ENCODE data around the gene FAM72B. TPM values are rescaled to one million over a fixed set of nuclear protein-coding genes. Genes with fewer than 3 reads are reported as not detected.
"Not testable (repeated sequence)": the region's sequence is repeated elsewhere in the genome, so short reads cannot be mapped to it uniquely, and the experiment has no call there.

FAM72B gene
- total RNA-seq, 4 donors from 2014 or later: 0.19 to 0.63 TPM; not detected in 2

DNA sequence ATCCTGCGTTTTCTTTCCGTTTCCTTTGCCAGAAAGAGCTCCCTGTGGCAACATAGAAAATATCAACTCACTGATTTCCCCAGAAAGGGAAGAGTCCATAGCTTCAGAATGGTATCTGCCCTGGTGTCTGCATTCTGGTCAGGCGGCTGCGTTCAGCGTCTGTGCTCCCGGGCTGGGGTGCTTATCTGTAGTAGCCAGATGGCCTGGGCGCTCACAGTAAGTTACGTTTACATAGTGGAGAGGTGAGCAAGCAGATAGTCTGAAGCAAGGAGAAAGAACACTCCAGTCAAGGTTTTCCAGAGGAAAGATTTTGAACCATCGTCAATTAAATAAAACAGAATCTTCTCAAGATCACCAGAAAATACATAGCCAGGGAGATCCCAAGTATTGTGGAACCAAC is 29.4 kb upstream of the FAM72B start:
- H3K9me3 ChIP-seq; intact Hi-C loops (cut with DNase I); H3K27ac ChIP-seq (replicated peaks in 1 of 4); H3K36me3 ChIP-seq; H3K4me3 ChIP-seq; DNase-seq (ENCODE audit: extremely low spot score); H3K4me1 ChIP-seq; H3K27me3 ChIP-seq: not testable (repeated sequence)
- no CpG with 5 or more reads among the region's 9 CpGs for WGBS

DNA sequence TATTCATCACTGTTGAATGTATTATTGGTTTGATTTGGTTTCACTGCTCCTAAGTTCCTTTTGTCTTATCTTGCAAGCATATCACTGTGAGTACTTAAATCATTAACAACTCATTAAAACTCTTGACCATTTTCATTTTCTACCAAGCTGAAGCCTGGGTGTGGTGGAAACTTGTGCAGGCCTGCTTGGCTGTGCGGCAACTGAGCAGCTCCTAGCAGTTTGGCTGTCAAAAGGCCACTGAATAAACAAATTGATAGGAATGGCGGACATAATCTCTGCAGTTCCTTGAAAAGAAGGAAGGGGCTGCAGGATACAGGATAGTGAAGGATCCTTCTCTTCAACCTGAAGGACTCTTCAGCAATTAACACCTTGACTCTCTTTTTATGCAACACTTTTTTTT is 26.6 kb upstream of the FAM72B start:
- intact Hi-C loops (cut with DNase I); H3K27ac ChIP-seq (replicated peaks in 1 of 4); H3K4me3 ChIP-seq; H3K27me3 ChIP-seq; H3K36me3 ChIP-seq; H3K9me3 ChIP-seq; H3K4me1 ChIP-seq; DNase-seq (ENCODE audit: extremely low spot score): not testable (repeated sequence)
- WGBS: no CpG with 5 or more reads among the region's 2 CpGs

DNA sequence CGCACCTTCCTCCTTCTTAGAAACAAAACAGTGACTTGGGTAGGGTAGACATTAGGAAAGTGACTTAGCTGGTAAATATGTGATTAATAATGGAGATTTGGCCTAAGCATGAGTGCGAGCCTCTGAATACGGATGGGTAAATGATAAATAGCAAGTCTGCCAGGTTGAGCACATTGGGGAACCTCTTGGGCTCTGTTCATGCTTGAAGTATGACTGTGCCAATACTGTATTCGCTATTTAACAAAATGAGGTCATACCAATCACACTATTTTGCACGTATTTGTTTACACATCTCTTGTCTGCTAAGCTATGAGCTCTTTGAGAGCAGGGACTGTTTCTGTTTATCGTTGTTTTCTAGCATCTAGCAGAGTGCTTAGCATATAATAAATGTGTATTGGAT is 24.2 kb upstream of the FAM72B start:
- H3K27me3 ChIP-seq; H3K27ac ChIP-seq (replicated peaks in 1 of 4); DNase-seq (ENCODE audit: extremely low spot score); intact Hi-C loops (cut with DNase I); H3K36me3 ChIP-seq; H3K4me3 ChIP-seq; H3K9me3 ChIP-seq; H3K4me1 ChIP-seq: not testable (repeated sequence)
- WGBS: 82% methylated on average over 5 of the region's 6 CpGs

DNA sequence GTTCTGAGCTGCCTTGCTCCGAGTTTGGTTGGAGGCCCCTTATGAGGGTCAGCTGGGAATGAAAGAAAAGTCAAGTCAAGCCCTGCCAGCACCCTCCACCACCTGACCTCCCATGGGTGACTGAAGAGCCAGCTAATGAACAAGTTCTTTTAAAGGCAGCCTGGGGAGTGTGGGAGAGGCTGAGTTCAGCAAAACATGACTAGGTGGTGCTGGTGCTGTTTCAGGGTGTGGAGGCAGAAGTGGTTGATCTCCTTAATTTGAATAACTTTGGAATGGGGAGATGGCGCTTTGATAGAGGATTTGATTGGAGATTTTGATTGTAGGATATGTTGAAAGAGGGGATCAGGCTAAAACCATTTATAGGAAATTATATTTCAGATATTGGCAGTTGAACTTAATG is 23.2 kb upstream of the FAM72B start:
- H3K4me3 ChIP-seq; intact Hi-C loops (cut with DNase I); H3K36me3 ChIP-seq; H3K9me3 ChIP-seq; H3K27me3 ChIP-seq; H3K27ac ChIP-seq (replicated peaks in 1 of 4); DNase-seq (ENCODE audit: extremely low spot score); H3K4me1 ChIP-seq: not testable (repeated sequence)
- 68% methylated on average over 2 of the region's 2 CpGs for whole genome bisulfite sequencing

DNA sequence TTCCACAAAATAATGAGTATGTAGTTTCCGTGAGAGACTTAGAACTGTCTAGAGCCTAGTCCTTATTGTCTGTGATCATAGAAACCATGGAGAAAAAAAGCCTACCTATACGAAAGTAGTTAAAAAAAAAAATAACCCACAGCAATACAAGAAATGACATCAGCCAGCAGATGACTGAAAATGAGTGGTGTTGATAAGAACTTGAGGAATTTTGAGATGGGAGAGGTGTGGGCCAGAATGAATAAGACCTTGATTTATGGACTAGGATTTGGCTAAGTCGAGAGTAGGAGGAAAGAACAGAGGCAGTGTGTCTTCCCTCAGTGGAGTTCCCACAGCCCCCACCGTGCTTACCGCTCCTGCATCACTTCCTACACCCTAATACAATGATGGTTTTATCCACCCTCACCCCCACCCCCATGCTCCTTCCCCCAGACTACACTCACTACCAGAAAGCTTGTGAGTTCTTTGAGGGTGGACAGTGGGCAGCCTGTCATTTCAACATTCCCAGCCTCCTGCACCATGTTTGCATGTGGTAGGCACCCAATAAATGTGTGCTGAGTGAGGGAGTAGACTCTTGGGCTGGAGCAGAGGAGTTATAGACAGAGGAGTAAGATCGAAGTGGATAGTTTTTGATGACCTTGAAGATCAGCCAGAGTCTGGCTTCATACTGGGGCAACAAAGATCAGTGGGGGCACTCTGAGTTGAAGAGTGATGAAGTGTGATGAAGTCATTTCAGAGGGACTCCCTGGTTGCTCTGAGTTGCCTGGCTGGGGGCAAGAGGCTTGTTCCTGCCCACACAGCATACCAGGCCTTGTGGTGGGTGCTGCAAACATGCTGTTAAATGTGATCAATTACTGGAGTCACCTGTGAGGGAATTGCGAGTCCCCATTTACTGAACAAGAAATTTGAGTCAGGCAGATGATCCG is 21.9 kb upstream of the FAM72B start:
- H3K27ac ChIP-seq (replicated peaks in 1 of 4); H3K9me3 ChIP-seq; intact Hi-C loops (cut with DNase I); H3K27me3 ChIP-seq; H3K36me3 ChIP-seq; DNase-seq (ENCODE audit: extremely low spot score); H3K4me3 ChIP-seq; H3K4me1 ChIP-seq: not testable (repeated sequence)
- WGBS: 81% methylated on average over 1 of the region's 8 CpGs

DNA sequence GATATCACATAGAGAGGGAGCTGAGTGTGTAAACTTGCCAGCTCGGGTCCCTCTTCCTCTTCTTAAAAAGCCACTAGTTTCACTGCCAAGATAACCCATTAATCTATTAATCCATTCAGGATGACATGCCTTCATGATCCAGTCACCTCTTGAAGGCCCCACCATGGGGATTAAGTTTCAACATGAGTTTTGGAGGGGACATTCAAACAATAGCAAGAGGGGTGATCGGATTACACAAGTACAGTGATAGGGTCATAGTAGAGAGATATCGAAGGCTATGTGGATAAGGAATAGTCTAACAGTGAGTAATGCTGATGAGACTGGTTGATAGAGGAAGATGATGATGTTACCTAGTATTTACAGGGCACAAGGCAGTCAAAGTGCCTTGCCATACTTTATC is 18.8 kb upstream of the FAM72B start:
- H3K9me3 ChIP-seq; H3K4me3 ChIP-seq; DNase-seq (ENCODE audit: extremely low spot score); H3K4me1 ChIP-seq; H3K36me3 ChIP-seq; H3K27ac ChIP-seq (replicated peaks in 1 of 4); H3K27me3 ChIP-seq; intact Hi-C loops (cut with DNase I): not testable (repeated sequence)
- WGBS: 100% methylated on average over 2 of the region's 3 CpGs

DNA sequence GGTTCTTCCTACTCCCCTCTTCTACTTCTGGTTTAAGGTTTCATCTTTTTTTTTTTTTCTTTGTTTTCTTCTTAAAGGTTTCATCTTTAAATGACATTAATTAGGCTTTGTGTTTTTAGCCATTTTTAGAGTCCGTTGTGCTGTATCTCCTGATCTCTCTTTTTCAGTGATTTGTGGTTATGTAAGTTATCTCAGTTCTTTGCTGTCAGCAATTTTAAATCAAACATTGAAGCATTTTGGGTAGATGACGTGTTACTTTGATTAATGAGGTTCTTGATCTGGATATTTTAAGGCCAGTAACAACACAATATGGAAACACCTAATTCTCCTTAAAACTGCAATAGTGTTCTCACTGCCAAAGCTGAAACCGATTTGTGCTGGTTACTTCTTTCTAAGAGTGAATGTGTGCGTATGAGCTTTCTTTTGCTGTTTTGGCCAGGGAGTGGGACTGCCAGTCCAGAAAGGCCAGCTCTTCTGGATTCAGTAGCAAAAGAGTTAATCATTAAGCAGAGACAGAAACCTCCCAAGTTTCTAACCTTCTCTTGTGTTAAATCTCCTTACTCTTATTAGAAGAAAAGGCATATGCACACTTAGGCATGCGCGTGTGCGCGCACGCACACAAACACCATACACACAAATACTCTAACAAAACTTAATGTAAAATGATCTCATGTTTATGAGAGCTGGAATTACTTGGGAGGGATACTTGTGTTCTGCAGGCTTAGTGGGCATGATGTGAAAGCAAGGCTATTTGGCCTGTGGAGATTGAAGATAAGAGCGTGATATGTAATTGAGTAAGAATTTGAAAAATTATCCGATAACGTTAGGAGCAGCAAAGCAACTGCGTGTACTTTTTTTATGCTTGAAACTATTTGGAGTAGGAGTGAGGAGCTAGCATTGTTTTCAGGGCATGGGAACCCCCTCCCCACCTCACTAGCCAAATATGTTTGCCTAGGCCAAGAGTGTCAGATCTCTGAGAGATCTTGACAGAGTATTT is 17.1 kb upstream of the FAM72B start:
- intact Hi-C loops (cut with DNase I); H3K4me3 ChIP-seq; H3K9me3 ChIP-seq; H3K27ac ChIP-seq (replicated peaks in 1 of 4); H3K4me1 ChIP-seq; H3K27me3 ChIP-seq; DNase-seq (ENCODE audit: extremely low spot score); H3K36me3 ChIP-seq: not testable (repeated sequence)
- WGBS: 86% methylated on average over 9 of the region's 13 CpGs

DNA sequence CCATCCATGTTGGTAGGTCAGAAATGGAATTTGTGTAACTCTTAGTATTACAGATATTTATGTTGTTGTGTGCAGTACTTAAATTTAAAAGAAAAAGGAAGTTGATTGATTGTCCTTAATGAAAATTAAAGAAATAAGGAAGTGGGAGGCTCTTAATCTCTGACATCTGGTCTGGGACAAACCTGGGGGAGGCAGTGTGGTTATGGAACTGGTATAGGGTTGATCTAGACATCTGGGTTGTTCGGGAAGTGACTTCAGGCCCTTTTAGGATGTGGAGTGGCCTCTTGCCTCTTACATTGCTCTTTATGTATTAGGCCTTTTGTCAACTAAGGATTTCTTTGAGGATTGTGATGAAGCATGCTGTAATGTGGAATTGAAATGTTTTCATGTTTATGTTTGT is 16.1 kb upstream of the FAM72B start:
- H3K4me3 ChIP-seq; DNase-seq (ENCODE audit: extremely low spot score); H3K4me1 ChIP-seq; H3K27ac ChIP-seq (replicated peaks in 1 of 4); H3K27me3 ChIP-seq; H3K9me3 ChIP-seq; intact Hi-C loops (cut with DNase I); H3K36me3 ChIP-seq: not testable (repeated sequence)
- WGBS: no CpG with 5 or more reads among the region's 1 CpG

DNA sequence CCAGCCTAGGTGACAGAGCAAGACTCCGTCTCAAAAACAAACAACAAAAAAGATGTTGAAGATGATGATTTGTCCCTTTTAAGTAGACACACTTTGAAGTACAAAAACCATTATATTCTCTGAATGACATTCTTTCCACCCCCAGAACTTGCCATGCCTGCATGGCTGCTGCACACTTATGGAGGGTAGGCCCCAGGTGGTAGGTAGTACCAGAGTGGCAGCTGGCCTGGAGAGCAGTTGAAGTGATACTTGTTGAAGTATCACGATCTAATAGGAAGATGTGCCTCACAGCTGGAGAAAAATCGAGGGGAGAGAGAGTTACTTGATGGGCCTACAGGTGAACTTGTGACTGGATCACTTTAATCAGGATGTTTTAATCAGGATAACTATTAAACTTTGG is 15.6 kb upstream of the FAM72B start:
- H3K36me3 ChIP-seq; H3K4me3 ChIP-seq; H3K4me1 ChIP-seq; intact Hi-C loops (cut with DNase I); H3K27ac ChIP-seq (replicated peaks in 1 of 4); H3K27me3 ChIP-seq; DNase-seq (ENCODE audit: extremely low spot score); H3K9me3 ChIP-seq: not testable (repeated sequence)
- WGBS: no CpG with 5 or more reads among the region's 3 CpGs

DNA sequence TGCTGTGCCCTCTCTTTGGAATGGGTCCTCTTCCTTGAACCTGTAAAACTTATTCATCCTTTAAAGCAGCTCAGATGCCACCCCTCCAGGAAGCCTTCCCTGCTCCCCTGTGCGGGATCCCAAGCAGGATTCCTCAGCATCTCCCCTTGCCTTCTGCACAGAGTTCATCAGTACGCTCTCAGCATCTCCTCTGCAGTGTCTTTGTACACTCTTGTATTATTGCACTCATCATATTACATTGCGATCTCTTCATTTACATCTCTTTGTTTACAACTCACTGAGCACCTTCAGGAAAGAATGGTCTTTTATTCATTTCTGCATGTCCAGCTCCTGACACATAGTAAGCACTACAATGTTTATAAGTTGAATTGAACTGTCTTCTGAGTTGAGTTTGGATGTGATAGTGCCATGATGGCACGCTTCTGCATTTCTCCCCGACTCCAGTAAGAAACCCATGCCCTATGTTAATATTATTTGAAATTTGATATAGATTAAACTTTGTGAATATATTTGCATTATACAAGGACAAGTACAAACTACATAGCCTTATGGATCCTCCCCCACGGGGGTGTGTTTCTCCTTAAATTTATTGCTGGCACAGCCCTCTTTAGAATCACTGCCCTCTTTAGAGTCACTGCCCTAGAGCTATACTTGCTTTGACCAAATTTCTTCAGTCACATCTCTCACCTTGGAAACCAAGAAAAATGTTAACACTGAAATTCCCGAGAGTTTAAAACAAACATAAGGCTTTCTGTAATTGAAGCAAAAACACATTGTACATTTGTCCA is 13.1 kb upstream of the FAM72B start:
- intact Hi-C loops (cut with DNase I); H3K9me3 ChIP-seq: not testable (repeated sequence)
- WGBS: 89% methylated on average over 3 of the region's 7 CpGs

DNA sequence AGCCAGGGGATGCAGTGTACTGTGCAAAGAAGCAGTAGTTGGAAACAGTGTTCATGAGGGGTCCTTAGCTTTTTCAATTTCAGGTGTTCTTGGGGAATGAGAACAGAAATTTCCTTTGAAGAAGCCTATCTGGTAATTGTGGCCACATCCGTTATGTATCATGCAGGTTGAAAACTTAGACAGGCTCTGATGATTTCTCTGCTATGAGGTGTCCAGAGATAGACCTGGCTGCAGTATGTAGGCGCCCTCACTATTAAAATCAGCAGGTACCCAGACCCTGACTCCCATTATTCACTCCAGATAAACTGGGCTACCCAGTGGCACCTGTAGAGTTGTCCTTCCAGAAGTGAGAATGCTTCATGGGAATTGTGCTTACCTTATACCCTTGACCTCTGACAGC is 8.4 kb upstream of the FAM72B start:
- no CpG with 5 or more reads among the region's 2 CpGs for WGBS

More for the DNA sequence above, 13.1 kb upstream of the FAM72B start:
- not testable (repeated sequence) for H3K4me3 ChIP-seq; H3K27me3 ChIP-seq; H3K36me3 ChIP-seq; DNase-seq (ENCODE audit: extremely low spot score); H3K27ac ChIP-seq (replicated peaks in 1 of 4); H3K4me1 ChIP-seq

DNA sequence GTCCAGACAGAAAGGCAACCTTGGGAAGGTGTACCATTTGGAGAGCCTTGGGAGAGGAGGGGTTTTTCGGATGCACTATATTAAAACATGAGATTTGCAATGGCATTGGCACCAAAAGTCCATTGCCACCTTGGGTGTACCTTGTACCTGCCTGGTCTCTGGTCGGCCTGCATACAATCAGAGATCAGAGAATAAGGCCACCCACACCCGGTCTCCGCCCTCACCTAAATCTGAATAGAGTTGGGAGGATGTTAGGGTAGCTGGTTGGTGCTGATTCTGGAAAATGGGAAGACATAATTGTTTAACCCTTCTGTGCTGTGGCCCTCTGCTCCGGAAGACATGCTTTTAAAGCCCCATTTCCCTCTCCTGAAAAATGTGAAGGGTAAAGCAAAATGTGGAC is 3.8 kb upstream of the FAM72B start:
- 86% methylated on average over 4 of the region's 5 CpGs for WGBS

More for the DNA sequence above, 8.4 kb upstream of the FAM72B start:
- H3K27me3 ChIP-seq; H3K36me3 ChIP-seq; H3K27ac ChIP-seq (replicated peaks in 1 of 4); H3K4me3 ChIP-seq; intact Hi-C loops (cut with DNase I); H3K4me1 ChIP-seq; DNase-seq (ENCODE audit: extremely low spot score); H3K9me3 ChIP-seq: not testable (repeated sequence)

More for the DNA sequence above, 3.8 kb upstream of the FAM72B start:
- H3K9me3 ChIP-seq; intact Hi-C loops (cut with DNase I); H3K27me3 ChIP-seq; DNase-seq (ENCODE audit: extremely low spot score); H3K36me3 ChIP-seq; H3K27ac ChIP-seq (replicated peaks in 1 of 4): not testable (repeated sequence)
- peak overlapping the region; percentile 14 to 42 (median 23) for H3K4me3 ChIP-seq
- H3K4me1 ChIP-seq: peaks cover 0 to 10% (median 6%) of the 10 kb centered on the region in 4 donors

Measured in esophagus muscularis mucosa (tissue), 4 donors.